A673 (cell line): ENCODE data around the gene ADAD1.

ENCODE experiments used
- EZH2 ChIP-seq: fragments of 200-600 bp; sonication (generic); IDR thresholded peaks from 2 replicates; pipeline ENCODE4 v1.6.1; 2017; ENCODE audit warnings: borderline replicate concordance, low read depth, mild to moderate bottlenecking, mixed read lengths, antibody characterized with exemption, low read length; ENCODE audit not compliant: poor library complexity, severe bottlenecking
- TF ChIP-seq, protein P1 (sequence below): fragments of 300-800, 200-600 bp; sonication (generic); conservative IDR thresholded peaks from 2 replicates; pipeline ENCODE4 v1.5.1; 2017; ENCODE audit warnings: low read depth, mild to moderate bottlenecking, antibody characterized with exemption, low read length, moderate library complexity, mixed read lengths

DNA sequence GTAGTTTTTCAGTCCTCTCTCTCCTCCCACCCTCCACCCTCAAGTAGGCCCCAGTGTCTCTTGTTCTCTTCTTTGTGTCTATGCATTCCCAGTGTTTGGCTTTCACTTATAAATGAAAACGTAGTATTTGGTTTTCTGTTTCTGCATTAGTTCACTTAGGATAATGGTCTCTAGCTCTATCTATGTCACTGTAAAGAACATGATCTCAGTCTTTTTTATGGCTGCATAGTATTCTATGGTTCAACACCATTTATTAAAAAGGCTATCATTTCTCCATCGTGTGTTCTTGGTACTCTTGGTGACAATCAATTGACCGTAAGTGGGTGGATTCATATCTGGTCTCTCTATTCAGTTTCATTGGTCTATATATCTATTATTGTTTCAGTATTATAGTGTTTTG, 96.4 kb downstream of the ADAD1 start:
- TF ChIP-seq, protein P1, sequence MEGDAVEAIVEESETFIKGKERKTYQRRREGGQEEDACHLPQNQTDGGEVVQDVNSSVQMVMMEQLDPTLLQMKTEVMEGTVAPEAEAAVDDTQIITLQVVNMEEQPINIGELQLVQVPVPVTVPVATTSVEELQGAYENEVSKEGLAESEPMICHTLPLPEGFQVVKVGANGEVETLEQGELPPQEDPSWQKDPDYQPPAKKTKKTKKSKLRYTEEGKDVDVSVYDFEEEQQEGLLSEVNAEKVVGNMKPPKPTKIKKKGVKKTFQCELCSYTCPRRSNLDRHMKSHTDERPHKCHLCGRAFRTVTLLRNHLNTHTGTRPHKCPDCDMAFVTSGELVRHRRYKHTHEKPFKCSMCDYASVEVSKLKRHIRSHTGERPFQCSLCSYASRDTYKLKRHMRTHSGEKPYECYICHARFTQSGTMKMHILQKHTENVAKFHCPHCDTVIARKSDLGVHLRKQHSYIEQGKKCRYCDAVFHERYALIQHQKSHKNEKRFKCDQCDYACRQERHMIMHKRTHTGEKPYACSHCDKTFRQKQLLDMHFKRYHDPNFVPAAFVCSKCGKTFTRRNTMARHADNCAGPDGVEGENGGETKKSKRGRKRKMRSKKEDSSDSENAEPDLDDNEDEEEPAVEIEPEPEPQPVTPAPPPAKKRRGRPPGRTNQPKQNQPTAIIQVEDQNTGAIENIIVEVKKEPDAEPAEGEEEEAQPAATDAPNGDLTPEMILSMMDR, result no peak
- TF ChIP-seq EZH2, result no peak
